HepG2 (cell line): ENCODE measurements around the gene SBNO2. TPM values are rescaled to one million over a fixed set of nuclear protein-coding genes. Genes with fewer than 3 reads are reported as not detected.

Experiments used
- CENPBD1 ChIP-seq: sonication (generic); formaldehyde crosslinking; IDR thresholded peaks from 2 replicates; pipeline ENCODE4 v1.8.0; 2022; ENCODE audit warnings: missing genetic modification reagents, low read depth, mild to moderate bottlenecking, borderline replicate concordance
- DMTF1 ChIP-seq: sonication (generic); formaldehyde crosslinking; IDR thresholded peaks from 2 replicates; pipeline ENCODE4 v1.4.0; 2020; ENCODE audit warnings: mild to moderate bottlenecking, missing genetic modification reagents
- E2F1 ChIP-seq: sonication (generic); formaldehyde crosslinking; IDR thresholded peaks from 2 replicates; pipeline ENCODE4 v1.5.0; 2020; ENCODE audit warnings: missing genetic modification reagents
- FOXK2 ChIP-seq: fragments of 450-650 bp; IDR thresholded peaks from 2 replicates; pipeline ENCODE4 v1.6.1; 2016
- HOXA3 ChIP-seq: sonication (generic); formaldehyde crosslinking; IDR thresholded peaks from 2 replicates; pipeline ENCODE4 v1.5.0; 2020; ENCODE audit warnings: missing genetic modification reagents
- KLF11 ChIP-seq: IDR thresholded peaks from 2 replicates; pipeline ENCODE4 v1.6.1; 2016; ENCODE audit warnings: missing compliant biosample characterization
- NCOR1 ChIP-seq: fragments of 200-600 bp; sonication (generic); IDR thresholded peaks from 2 replicates; pipeline ENCODE4 v1.7.0; 2017; ENCODE audit warnings: antibody characterized with exemption, low read length, borderline replicate concordance
- NFE2L2 ChIP-seq: fragments of 150-350 bp; IDR thresholded peaks from 2 replicates; pipeline ENCODE4 v1.6.1; 2014; ENCODE audit warnings: low read length
- SOX13 ChIP-seq, 3 experiments: fragments of 450-650 bp in 1 of 3; sonication (generic) in 1 of 3; formaldehyde crosslinking in 1 of 3; IDR thresholded peaks in 2 of 3; conservative IDR thresholded peaks in 1 of 3; 2 replicates each; pipeline versions ENCODE4 v1.5.0 to v1.6.1; 2016 to 2020; ENCODE audit warnings: antibody characterized with exemption in 1 of 3, mild to moderate bottlenecking in 1 of 3, missing compliant biosample characterization in 1 of 3, missing genetic modification reagents in 1 of 3, moderate library complexity in 1 of 3
- THAP11 ChIP-seq: IDR thresholded peaks from 2 replicates; pipeline ENCODE4 v1.6.1; 2016; ENCODE audit warnings: missing biosample characterization, missing genetic modification reagents
- ZBTB26 ChIP-seq: IDR thresholded peaks from 2 replicates; pipeline ENCODE4 v1.6.1; 2016; ENCODE audit warnings: missing compliant biosample characterization, missing genetic modification reagents, borderline replicate concordance
- ZNF235 ChIP-seq: sonication (generic); formaldehyde crosslinking; IDR thresholded peaks from 2 replicates; pipeline ENCODE4 v1.8.1; 2023; ENCODE audit warnings: mild to moderate bottlenecking, missing genetic modification reagents, borderline replicate concordance
- ZNF24 ChIP-seq: fragments of 450-650 bp; IDR thresholded peaks from 2 replicates; pipeline ENCODE4 v1.6.1; 2017; ENCODE audit warnings: antibody characterized with exemption, mild to moderate bottlenecking
- ZNF451 ChIP-seq: sonication (generic); formaldehyde crosslinking; IDR thresholded peaks from 2 replicates; pipeline ENCODE4 v1.5.0; 2020; ENCODE audit warnings: mild to moderate bottlenecking, missing genetic modification reagents
- ZNF687 ChIP-seq: sonication (generic); formaldehyde crosslinking; IDR thresholded peaks from 2 replicates; pipeline ENCODE4 v1.5.1; 2020; ENCODE audit warnings: mild to moderate bottlenecking, missing genetic modification reagents, moderate library complexity
- ZNF768 ChIP-seq: sonication (generic); formaldehyde crosslinking; IDR thresholded peaks from 2 replicates; pipeline ENCODE4 v1.4.0; 2020; ENCODE audit warnings: missing genetic modification reagents
- ZNF780A ChIP-seq: sonication (generic); formaldehyde crosslinking; IDR thresholded peaks from 2 replicates; pipeline ENCODE4 v1.8.0; 2022; ENCODE audit warnings: mild to moderate bottlenecking, missing genetic modification reagents, moderate library complexity
- ZNF800 ChIP-seq: sonication (generic); formaldehyde crosslinking; IDR thresholded peaks from 2 replicates; pipeline ENCODE4 v1.4.0; 2020; ENCODE audit warnings: missing genetic modification reagents
- polyA plus RNA-seq, 8 experiments: library from polyadenylated mRNA; depleted of rRNA in 3 of 8; stranded (reverse) in 7 of 8; unstranded in 1 of 8; fragments of >200 nt; fragmentation: Illumina TruSeq in 4 of 8; extraction: Trizol in 4 of 8; gene quantifications; 2 replicates each; pipeline versions ENCODE4 v1.2.1 to v1.2.3, GENCODE V29; 2011 to 2016; ENCODE audit warnings: low read depth in 4 of 8, missing spikeins in 1 of 8, mixed read lengths in 1 of 8; ENCODE audit not compliant: insufficient read depth in 1 of 8
- total RNA-seq, 5 experiments: library from RNA; depleted of rRNA; stranded (reverse); fragments of >200 nt; fragmentation: Illumina TruSeq; extraction: Trizol; gene quantifications; 2 replicates each; pipeline ENCODE4 v1.2.3, GENCODE V29; 2016; ENCODE audit warnings: low read depth in 1 of 5

SBNO2 gene
- total and polyA plus RNA-seq, 2 of the 13 experiments (the other 11 are each of a cell fraction or from before 2014, with no cell fraction given), result 8.6 to 10.4 TPM

- no peak for TF ChIP-seq ZNF800 (CRISPR knock-in tag)
- TF ChIP-seq NFE2L2, result no peak
- no peak for TF ChIP-seq ZBTB26 (CRISPR knock-in tag)
- no peak for TF ChIP-seq KLF11 (CRISPR knock-in tag)
- no peak for TF ChIP-seq FOXK2
- no peak for TF ChIP-seq ZNF451
- TF ChIP-seq ZNF235 (CRISPR knock-in tag), result no peak
- TF ChIP-seq ZNF24, result no peak
- no peak for TF ChIP-seq SOX13 (IDR thresholded peaks at IDR 0.05)
- no peak for TF ChIP-seq SOX13 (CRISPR knock-in tag; conservative IDR thresholded peaks at IDR 0.05 in 1 of 2, IDR thresholded peaks at IDR 0.05 in 1 of 2)
- no peak for TF ChIP-seq DMTF1 (CRISPR knock-in tag)
- no peak for TF ChIP-seq CENPBD1 (CRISPR knock-in tag)
- TF ChIP-seq HOXA3 (CRISPR knock-in tag), result peak; percentile 47
- no peak for TF ChIP-seq ZNF780A (CRISPR knock-in tag)
- 0 out of 2 replicates have a peak, but pooled peaks have one; percentile 20 for TF ChIP-seq THAP11 (CRISPR knock-in tag)
- 0 out of 2 replicates have a peak, but pooled peaks have one; percentile 9 for TF ChIP-seq ZNF768 (CRISPR knock-in tag)
- peak; percentile 88 for TF ChIP-seq ZNF687 (CRISPR knock-in tag)
- TF ChIP-seq E2F1 (CRISPR knock-in tag), result no peak
- no peak for TF ChIP-seq NCOR1
Measured at GRCh38 chr19:1093811-1094553, 80.1 kb downstream of the SBNO2 start (continued).
